Measurements from ENCODE around the gene GALNT10.

GALNT10 gene

DNA sequence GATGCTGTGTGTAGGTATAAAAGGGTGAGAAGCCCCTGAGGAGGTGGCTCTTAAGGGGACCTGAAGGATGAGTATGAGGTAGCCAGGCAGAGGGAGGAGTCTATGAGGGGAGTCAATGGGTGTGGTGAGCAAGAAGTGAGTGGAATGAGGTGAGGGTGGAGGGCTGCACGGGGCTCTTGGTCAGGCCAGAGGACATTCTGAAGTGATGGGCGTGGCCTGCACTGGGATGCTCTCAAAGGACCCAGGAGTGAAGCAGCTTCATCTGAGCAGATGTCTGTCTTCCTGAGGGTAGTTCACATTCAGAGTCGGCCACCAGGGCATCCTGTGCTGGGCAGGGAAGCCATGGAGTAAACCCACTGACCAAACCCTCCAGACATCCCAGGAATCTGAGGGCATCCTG, 210.1 kb downstream of the GALNT10 start:
- Histone ChIP-seq H3K36me3 (ENCODE audit: control insufficient read depth, insufficient read depth, low read length) (peaks cover 14% of the 10 kb centered on the region), H3K4me3 (replicated peaks; ENCODE audit: low read depth, low read length) (no peak overlapping the region), H3K27me3 (replicated peaks; ENCODE audit: control insufficient read depth, insufficient read depth, low read length) (no peaks in the 10 kb centered on the region)
- DNase-seq (ENCODE audit: extremely low read depth, insufficient read length), result no peak
- TF ChIP-seq, protein P1, sequence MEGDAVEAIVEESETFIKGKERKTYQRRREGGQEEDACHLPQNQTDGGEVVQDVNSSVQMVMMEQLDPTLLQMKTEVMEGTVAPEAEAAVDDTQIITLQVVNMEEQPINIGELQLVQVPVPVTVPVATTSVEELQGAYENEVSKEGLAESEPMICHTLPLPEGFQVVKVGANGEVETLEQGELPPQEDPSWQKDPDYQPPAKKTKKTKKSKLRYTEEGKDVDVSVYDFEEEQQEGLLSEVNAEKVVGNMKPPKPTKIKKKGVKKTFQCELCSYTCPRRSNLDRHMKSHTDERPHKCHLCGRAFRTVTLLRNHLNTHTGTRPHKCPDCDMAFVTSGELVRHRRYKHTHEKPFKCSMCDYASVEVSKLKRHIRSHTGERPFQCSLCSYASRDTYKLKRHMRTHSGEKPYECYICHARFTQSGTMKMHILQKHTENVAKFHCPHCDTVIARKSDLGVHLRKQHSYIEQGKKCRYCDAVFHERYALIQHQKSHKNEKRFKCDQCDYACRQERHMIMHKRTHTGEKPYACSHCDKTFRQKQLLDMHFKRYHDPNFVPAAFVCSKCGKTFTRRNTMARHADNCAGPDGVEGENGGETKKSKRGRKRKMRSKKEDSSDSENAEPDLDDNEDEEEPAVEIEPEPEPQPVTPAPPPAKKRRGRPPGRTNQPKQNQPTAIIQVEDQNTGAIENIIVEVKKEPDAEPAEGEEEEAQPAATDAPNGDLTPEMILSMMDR (IDR thresholded peaks at IDR 0.05; ENCODE audit: insufficient read depth, low read length, poor library complexity, severe bottlenecking), result no peak

DNA sequence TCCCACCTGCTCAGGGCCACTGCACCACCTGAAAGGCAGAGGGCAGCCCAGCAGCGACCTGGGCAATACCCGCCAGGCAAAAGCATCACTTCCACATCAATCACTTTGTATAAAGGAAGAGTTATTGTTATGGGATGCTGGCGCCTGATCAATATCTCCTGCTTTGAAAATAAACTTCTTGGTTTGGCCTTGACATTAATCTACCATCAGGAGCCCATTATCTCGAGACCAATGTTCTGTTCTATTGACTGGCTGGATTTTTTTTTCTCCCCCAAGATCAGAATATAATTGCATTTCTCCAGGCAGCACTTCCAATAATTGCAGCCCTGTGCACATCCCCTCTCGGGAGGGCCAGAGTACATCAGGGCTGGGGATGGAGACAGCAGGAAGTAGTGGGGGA, 210.8 kb downstream of the GALNT10 start:
- Histone ChIP-seq H3K36me3 (ENCODE audit: control insufficient read depth, insufficient read depth, low read length) (peaks cover 14% of the 10 kb centered on the region), H3K4me3 (replicated peaks; ENCODE audit: low read depth, low read length) (no peak overlapping the region), H3K27me3 (replicated peaks; ENCODE audit: control insufficient read depth, insufficient read depth, low read length) (no peaks in the 10 kb centered on the region)
- no peak for DNase-seq (ENCODE audit: extremely low read depth, insufficient read length)
- TF ChIP-seq, protein P1 (IDR thresholded peaks at IDR 0.05; ENCODE audit: insufficient read depth, low read length, poor library complexity, severe bottlenecking), result no peak

DNA sequence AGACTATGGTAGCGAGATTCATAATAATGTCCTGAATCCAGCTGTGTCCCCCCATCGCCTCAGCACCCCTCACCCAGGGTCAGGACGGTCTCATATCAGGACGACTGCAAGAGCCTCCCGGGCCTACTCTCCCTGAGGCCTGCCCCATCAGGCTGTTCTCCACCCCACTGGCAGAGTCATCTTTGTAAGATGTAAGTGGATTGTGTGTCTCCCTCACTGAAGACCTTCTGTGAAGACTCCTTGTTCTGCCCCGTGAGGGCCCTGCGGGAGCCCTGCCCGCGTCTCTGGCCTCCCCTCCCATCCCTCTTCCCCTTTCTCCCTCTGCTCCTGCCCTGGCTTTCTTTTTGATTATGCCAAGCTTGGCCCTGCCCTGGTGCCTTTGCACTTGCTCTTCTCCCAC, 211.4 kb downstream of the GALNT10 start:
- no peaks in the 10 kb centered on the region for H3K27me3 ChIP-seq (replicated peaks; ENCODE audit: control insufficient read depth, insufficient read depth, low read length)
- H3K4me3 ChIP-seq (replicated peaks; ENCODE audit: low read depth, low read length), result no peak overlapping the region
- DNase-seq (ENCODE audit: extremely low read depth, insufficient read length), result no peak
- peaks cover 14% of the 10 kb centered on the region for H3K36me3 ChIP-seq (ENCODE audit: control insufficient read depth, insufficient read depth, low read length)
- TF ChIP-seq, protein P1 (IDR thresholded peaks at IDR 0.05; ENCODE audit: insufficient read depth, low read length, poor library complexity, severe bottlenecking), result no peak

DNA sequence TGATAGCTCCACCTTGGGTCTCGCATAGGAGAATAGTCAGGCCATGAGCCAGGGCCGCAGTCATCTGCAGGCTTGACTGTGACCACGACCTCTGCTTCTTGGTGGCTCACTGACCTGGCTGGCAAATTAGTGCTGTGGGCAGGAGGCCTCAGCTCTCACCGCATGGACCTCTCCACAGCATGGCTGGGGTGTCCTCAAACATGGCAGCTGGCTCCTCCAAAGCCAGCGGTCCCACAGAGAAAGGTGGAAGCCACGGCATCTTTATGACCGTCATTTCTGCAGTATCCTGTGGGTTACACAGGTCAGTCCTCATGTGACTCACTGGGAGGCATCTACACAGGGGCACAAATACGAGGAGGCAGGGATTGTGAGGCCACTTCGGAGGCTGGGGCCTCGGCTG, 212.1 kb downstream of the GALNT10 start:
- no peak overlapping the region for H3K4me3 ChIP-seq (replicated peaks; ENCODE audit: low read depth, low read length)
- TF ChIP-seq, protein P1 (IDR thresholded peaks at IDR 0.05; ENCODE audit: insufficient read depth, low read length, poor library complexity, severe bottlenecking), result no peak
- H3K27me3 ChIP-seq (replicated peaks; ENCODE audit: control insufficient read depth, insufficient read depth, low read length), result no peaks in the 10 kb centered on the region
- peaks cover 14% of the 10 kb centered on the region for H3K36me3 ChIP-seq (ENCODE audit: control insufficient read depth, insufficient read depth, low read length)
- no peak for DNase-seq (ENCODE audit: extremely low read depth, insufficient read length)

DNA sequence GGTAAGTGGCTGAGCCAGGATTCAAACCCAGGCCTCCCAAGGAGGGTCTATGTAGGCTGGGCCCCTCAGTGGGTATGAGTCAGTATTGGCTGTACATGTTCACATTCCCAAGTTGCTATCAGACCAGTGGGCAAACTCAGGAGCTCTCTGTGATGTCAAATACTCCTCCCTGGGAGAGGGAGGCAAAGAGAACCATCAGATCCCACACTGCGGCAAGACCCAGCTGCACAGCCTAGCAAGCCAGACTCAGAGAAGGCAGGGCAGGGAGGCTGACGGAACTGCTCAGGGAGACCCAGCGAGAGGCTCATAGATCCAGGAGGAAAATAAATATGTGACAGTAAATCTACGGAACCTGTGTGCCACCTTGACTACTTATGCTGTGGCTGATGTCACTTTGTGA, 212.7 kb downstream of the GALNT10 start:
- TF ChIP-seq, protein P1 (IDR thresholded peaks at IDR 0.05; ENCODE audit: insufficient read depth, low read length, poor library complexity, severe bottlenecking), result no peak
- no peak for DNase-seq (ENCODE audit: extremely low read depth, insufficient read length)
- Histone ChIP-seq H3K4me3 (replicated peaks; ENCODE audit: low read depth, low read length) (no peak overlapping the region), H3K36me3 (ENCODE audit: control insufficient read depth, insufficient read depth, low read length) (peaks cover 12% of the 10 kb centered on the region), H3K27me3 (replicated peaks; ENCODE audit: control insufficient read depth, insufficient read depth, low read length) (no peaks in the 10 kb centered on the region)

DNA sequence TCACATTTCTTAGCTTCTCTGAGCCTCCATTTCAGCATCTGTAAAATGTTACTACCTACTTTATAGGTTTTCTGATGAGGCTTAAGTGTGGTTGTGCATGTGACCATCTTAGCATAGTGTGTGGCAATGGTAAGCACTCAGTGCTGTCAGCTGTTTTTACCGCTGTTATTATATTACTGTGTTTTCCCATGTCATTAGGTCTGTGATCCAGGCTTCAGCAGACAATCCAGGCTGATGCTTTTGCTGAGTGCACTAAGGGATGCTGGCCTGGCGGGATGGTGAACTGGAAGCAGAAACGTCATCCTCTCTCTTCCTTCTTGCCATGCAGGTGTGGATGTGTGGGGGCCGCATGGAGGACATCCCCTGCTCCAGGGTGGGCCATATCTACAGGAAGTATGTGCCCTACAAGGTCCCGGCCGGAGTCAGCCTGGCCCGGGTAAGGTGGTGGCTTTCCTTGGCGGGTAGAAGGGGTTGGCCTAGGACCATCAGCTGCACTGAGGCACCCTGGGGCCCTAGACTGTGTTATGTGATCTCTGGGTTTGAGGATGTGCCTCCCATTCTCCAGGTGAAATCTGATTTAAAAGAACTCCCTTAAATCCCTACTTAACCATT, 213.3 kb downstream of the GALNT10 start:
- TF ChIP-seq, protein P1 (IDR thresholded peaks at IDR 0.05; ENCODE audit: insufficient read depth, low read length, poor library complexity, severe bottlenecking), result no peak
- peaks cover 9% of the 10 kb centered on the region for H3K36me3 ChIP-seq (ENCODE audit: control insufficient read depth, insufficient read depth, low read length)
- no peaks in the 10 kb centered on the region for H3K27me3 ChIP-seq (replicated peaks; ENCODE audit: control insufficient read depth, insufficient read depth, low read length)
- H3K4me3 ChIP-seq (replicated peaks; ENCODE audit: low read depth, low read length), result no peak overlapping the region
- no peak for DNase-seq (ENCODE audit: extremely low read depth, insufficient read length)

All from GM06990 (cell line).